Measurements from ENCODE around the gene MAPK9.

GRCh38 chr5:180289433-180289832, 2.5 kb downstream of the MAPK9 start:
- no peak for TF ChIP-seq POLR2A (IDR thresholded peaks at IDR 0.05; ENCODE audit: low read depth, low read length)
- TF ChIP-seq TAF1 (IDR thresholded peaks at IDR 0.05; ENCODE audit: low read depth, low read length): no peak

Data from GM12891 (cell line).